AG04450 (cell line): ENCODE measurements around the gene KRT85. TPM values are rescaled to one million over a fixed set of nuclear protein-coding genes. Genes with fewer than 3 reads are reported as not detected.
A peak's percentile ranks its signal among the peaks of the same experiment; 100 is the strongest.

Experiments
- CTCF ChIA-PET: fragments of 300-600, 350-600 bp; formaldehyde crosslinking; extraction: SDS; loops from one replicate; lab custom pipeline; 2022; ENCODE audit warnings: antibody characterized with exemption, inconsistent platforms; lab: Charles Lee
- POLR2A ChIA-PET: fragments of 350-600 bp; formaldehyde crosslinking; extraction: SDS; loops from one replicate; lab custom pipeline; 2021; ENCODE audit warnings: antibody characterized with exemption, inconsistent platforms; lab: Yijun Ruan, JAX
- DNase-seq: peaks from one replicate; pipeline ENCODE4 v3.0.0-alpha.2; 2011; ENCODE audit warnings: low read depth, low spot score
- H3K27ac ChIP-seq: one replicate; pipeline ENCODE4 v1.5.1; 2012; ENCODE audit warnings: low read depth, low read length, control low read depth
- H3K27me3 ChIP-seq: one replicate; pipeline ENCODE4 v1.6.0; 2012; ENCODE audit warnings: low read length; ENCODE audit not compliant: control insufficient read depth, insufficient read depth
- H3K4me3 ChIP-seq: 2 replicates; pipeline ENCODE4 v1.5.1; 2011; ENCODE audit warnings: mild to moderate bottlenecking, low read depth, low read length, control low read depth
- H3K9me3 ChIP-seq: 2 replicates; pipeline ENCODE4 v1.5.1; 2012; ENCODE audit warnings: low read length; ENCODE audit not compliant: control insufficient read depth, insufficient read depth
- polyA minus RNA-seq: library from RNA; depleted of rRNA, polyadenylated mRNA; stranded (reverse); fragments of >200 nt; gene quantifications from 2 replicates; pipeline ENCODE4 v1.2.3, GENCODE V29; 2011; rRNA and poly(A)+ RNA removed
- polyA plus RNA-seq: library from polyadenylated mRNA; depleted of rRNA; stranded (reverse); fragments of >200 nt; gene quantifications from 2 replicates; pipeline ENCODE4 v1.2.3, GENCODE V29; 2011; rRNA removed
- TF ChIP-seq, protein P1 (sequence below): IDR thresholded peaks from 2 replicates; pipeline ENCODE4 v1.5.1; 2011; ENCODE audit warnings: low read depth, low read length, control low read depth, inconsistent platforms

The KRT85 gene
- polyA plus RNA-seq: not detected in 2 replicates
- polyA minus RNA-seq: not detected in 2 replicates

DNA sequence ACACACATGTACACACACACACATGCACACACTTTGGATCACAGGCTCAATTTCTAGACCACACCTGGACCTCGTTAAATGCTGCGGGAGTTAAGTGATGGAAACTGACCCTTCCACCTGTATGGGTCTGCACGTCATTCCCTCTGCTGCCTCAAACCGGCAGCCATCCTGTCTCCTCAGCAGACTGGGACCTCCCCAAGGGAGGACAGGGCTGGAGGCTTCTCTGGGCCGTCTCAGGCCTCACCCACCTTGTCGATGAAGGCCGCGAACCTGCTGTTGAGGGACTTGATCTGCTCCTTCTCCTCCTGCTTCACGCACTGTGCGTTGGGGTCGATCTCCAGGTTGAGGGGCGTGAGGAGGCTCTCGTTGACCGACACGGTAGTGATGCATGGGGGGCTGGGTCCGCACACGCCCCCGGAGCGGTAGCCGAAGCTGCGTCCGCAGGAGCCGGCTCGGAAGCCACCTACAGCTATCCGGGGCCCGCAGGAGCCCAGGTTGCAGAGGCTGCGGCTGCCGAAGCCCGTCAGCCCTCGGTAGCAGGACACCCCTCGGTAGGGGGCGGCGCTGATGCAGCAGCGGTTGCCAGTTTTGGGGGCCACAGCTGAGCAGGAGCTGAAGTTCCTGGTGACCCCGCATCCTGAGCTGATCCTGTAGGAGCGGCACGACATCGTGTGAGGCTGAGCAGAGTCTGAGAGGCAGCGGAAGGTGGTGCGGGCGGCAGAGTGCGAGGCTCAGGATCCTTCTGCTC is at the start of gene KRT85:
TSS of gene KRT85 (minus strand) at position 744 of the 748 bp plus-strand sequence. CDS start at position 668, 76 bp downstream.
- H3K27me3 ChIP-seq: peaks cover 55% of the 10 kb centered on the region
- CTCF ChIA-PET: interaction anchor here (0.7 to 1.1 kb wide), 2 partner anchors 16 to 512 kb away, joined by 3 to 7 read pairs; no protein-coding TSS in a partner anchor
- TF ChIP-seq, protein P1, sequence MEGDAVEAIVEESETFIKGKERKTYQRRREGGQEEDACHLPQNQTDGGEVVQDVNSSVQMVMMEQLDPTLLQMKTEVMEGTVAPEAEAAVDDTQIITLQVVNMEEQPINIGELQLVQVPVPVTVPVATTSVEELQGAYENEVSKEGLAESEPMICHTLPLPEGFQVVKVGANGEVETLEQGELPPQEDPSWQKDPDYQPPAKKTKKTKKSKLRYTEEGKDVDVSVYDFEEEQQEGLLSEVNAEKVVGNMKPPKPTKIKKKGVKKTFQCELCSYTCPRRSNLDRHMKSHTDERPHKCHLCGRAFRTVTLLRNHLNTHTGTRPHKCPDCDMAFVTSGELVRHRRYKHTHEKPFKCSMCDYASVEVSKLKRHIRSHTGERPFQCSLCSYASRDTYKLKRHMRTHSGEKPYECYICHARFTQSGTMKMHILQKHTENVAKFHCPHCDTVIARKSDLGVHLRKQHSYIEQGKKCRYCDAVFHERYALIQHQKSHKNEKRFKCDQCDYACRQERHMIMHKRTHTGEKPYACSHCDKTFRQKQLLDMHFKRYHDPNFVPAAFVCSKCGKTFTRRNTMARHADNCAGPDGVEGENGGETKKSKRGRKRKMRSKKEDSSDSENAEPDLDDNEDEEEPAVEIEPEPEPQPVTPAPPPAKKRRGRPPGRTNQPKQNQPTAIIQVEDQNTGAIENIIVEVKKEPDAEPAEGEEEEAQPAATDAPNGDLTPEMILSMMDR: no peak
- DNase-seq: no peak
- POLR2A ChIA-PET: no interaction called here
- H3K9me3 ChIP-seq: no peaks in the 10 kb centered on the region
- H3K27ac ChIP-seq: no peak within 1 kb of the TSS
- no peak within 1 kb of the TSS for H3K4me3 ChIP-seq

DNA sequence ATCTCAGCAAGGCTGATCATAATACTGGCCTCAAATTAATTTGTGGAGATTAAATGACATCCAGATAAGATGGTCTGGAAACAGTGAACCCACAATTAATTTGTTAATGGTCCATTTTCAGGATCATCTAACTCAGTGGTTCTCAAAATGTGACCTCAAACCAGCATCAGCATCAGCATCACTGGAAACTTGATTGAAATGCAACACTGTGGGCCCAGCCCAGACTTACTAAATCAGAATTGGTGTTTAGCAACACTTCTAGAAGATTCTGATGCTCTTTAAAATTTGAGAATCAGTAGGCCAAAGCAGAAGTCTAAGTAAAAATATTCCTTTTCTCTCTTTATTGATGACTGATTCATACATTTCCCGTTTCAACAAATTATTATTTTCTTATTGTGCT is 49.5 kb upstream of the KRT85 start:
- ChIA-PET CTCF (no interaction called here), POLR2A (no interaction called here)

DNA sequence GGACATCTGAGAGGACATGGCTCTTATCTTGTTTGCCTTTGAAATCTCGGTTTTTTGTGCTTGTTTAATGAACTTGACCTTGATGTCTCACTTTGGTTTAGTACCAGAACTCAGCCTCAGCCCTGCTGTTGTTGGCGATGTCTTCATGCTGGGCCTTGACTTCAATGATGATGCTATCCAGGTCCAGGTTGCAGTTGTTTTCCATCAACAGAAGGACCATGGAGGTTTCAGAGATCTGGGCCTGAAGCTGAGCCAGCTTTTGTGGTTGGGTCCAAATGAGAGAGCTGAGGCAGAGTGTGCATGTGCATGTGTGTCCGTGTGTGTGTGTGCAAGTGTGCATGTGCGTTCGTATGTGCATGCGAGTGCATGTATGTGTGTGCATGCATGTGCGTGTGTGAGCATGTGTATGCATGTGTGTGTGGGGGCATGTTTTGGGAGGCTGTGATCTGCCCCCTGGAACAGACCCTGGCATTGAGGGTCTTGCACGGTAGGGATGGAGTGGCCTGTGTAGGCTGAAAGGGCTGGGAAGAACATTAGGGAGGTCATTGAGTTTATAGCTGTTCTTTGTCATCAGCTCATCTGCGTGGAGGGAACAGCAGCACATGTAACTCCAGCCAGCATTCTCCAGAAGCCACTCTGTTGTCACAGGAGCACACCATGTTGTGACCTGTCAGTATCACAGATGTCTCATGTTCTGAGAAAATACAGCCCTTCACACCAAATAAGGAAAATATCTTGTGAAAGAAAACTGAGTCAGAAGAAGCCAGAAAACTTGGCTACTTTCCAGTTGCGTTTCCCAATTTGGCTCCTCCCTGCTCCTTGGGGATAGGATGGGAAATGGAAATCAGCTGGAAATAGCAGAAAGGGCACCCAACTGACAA is 48.8 kb upstream of the KRT85 start:
- no peaks in the 10 kb centered on the region for H3K9me3 ChIP-seq
- CTCF ChIA-PET: no interaction called here
- no peak overlapping the region for H3K4me3 ChIP-seq
- TF ChIP-seq, protein P1: no peak
- POLR2A ChIA-PET: no interaction called here
- peak; percentile 21 for DNase-seq
- H3K27ac ChIP-seq: no peak overlapping the region
- H3K27me3 ChIP-seq: peaks cover 7% of the 10 kb centered on the region

More for the DNA sequence above, 49.5 kb upstream of the KRT85 start:
- TF ChIP-seq, protein P1: no peak
- H3K27ac ChIP-seq: no peak overlapping the region
- no peak overlapping the region for H3K4me3 ChIP-seq
- no peak for DNase-seq
- H3K27me3 ChIP-seq: peaks cover 7% of the 10 kb centered on the region
- no peaks in the 10 kb centered on the region for H3K9me3 ChIP-seq

- H3K9me3 ChIP-seq: no peaks in the 10 kb centered on the region
- H3K4me3 ChIP-seq: no peak overlapping the region
- H3K27ac ChIP-seq: no peak overlapping the region
- TF ChIP-seq, protein P1: no peak
- DNase-seq: no peak
- ChIA-PET POLR2A (interaction anchor here (0.7 kb wide), 1 partner anchor 61 kb away, joined by 9 read pairs; no protein-coding TSS in a partner anchor), CTCF (no interaction called here)
- H3K27me3 ChIP-seq: no peaks in the 10 kb centered on the region
These were observed 47.7 kb upstream of the KRT85 start for GRCh38 chr12:52414936-52415335.
